H9 (cell line): Measurements from ENCODE around the gene PTCRA. TPM values are rescaled to one million over a fixed set of nuclear protein-coding genes. Genes with fewer than 3 reads are reported as not detected.
"Not testable (repeated sequence)": the region's sequence is repeated elsewhere in the genome, so short reads cannot be mapped to it uniquely, and the experiment has no call there.

Experiments used
- DNase-seq: peaks from one replicate; pipeline ENCODE4 v3.0.0-alpha.2; 2017
- H2AFZ ChIP-seq: one replicate; pipeline ENCODE4 v1.6.1; 2013; ENCODE audit warnings: mild to moderate bottlenecking, low read length, control low read depth, moderate library complexity
- H2AK5ac ChIP-seq: 2 replicates; pipeline ENCODE4 v1.6.1; 2013; ENCODE audit warnings: low read length, control low read depth, mixed read lengths; ENCODE audit not compliant: insufficient read length
- H2BK120ac ChIP-seq: one replicate; pipeline ENCODE4 v1.6.1; 2013; ENCODE audit warnings: low read depth, mild to moderate bottlenecking, low read length, control low read depth, inconsistent platforms; ENCODE audit not compliant: poor library complexity, severe bottlenecking
- H2BK12ac ChIP-seq: 2 replicates; pipeline ENCODE4 v1.6.1; 2013; ENCODE audit warnings: low read length, control low read depth, mixed read lengths, low read depth; ENCODE audit not compliant: insufficient read length
- H2BK15ac ChIP-seq: 2 replicates; pipeline ENCODE4 v1.6.1; 2013; ENCODE audit warnings: low read depth, low read length, control low read depth
- H2BK20ac ChIP-seq: one replicate; pipeline ENCODE4 v1.6.1; 2013; ENCODE audit warnings: low read depth, mild to moderate bottlenecking, low read length, control low read depth, inconsistent platforms; ENCODE audit not compliant: poor library complexity, severe bottlenecking
- H2BK5ac ChIP-seq: 2 replicates; pipeline ENCODE4 v1.6.1; 2013; ENCODE audit warnings: low read length, control low read depth, mixed read lengths; ENCODE audit not compliant: insufficient read length
- H3K14ac ChIP-seq: 2 replicates; pipeline ENCODE4 v1.6.1; 2013; ENCODE audit warnings: low read length, control low read depth; ENCODE audit not compliant: insufficient read depth
- H3K18ac ChIP-seq: 2 replicates; pipeline ENCODE4 v1.6.1; 2013; ENCODE audit warnings: low read depth, mild to moderate bottlenecking, mixed read lengths, low read length, control low read depth; ENCODE audit not compliant: insufficient read length
- H3K23ac ChIP-seq: 2 replicates; pipeline ENCODE4 v1.6.1; 2013; ENCODE audit warnings: low read length, control low read depth, mixed read lengths, low read depth; ENCODE audit not compliant: insufficient read length
- H3K23me2 ChIP-seq: 2 replicates; pipeline ENCODE4 v1.6.1; 2013; ENCODE audit warnings: low read depth, mild to moderate bottlenecking, mixed read lengths, low read length, control low read depth; ENCODE audit not compliant: insufficient read length, poor library complexity, severe bottlenecking
- H3K27ac ChIP-seq: 2 replicates; pipeline ENCODE4 v1.5.1; 2013; ENCODE audit warnings: low read length, control low read depth, mixed read lengths, low read depth; ENCODE audit not compliant: insufficient read length
- H3K27me3 ChIP-seq: 2 replicates; pipeline ENCODE4 v1.6.1; 2013; ENCODE audit warnings: low read length, control low read depth, inconsistent platforms; ENCODE audit not compliant: insufficient read depth
- H3K4ac ChIP-seq: 2 replicates; pipeline ENCODE4 v1.6.1; 2013; ENCODE audit warnings: low read depth, mild to moderate bottlenecking, control low read depth, inconsistent platforms, low read length, moderate library complexity
- H3K4me1 ChIP-seq: 2 replicates; pipeline ENCODE4 v1.6.1; 2013; ENCODE audit warnings: low read length, control low read depth, inconsistent platforms; ENCODE audit not compliant: insufficient read depth
- H3K4me2 ChIP-seq: 2 replicates; pipeline ENCODE4 v1.6.1; 2013; ENCODE audit warnings: low read length, control low read depth, mixed read lengths; ENCODE audit not compliant: insufficient read length, insufficient read depth
- H3K56ac ChIP-seq: 2 replicates; pipeline ENCODE4 v1.6.1; 2013; ENCODE audit warnings: low read depth, mild to moderate bottlenecking, mixed read lengths, low read length, control low read depth; ENCODE audit not compliant: insufficient read length
- H3K79me1 ChIP-seq: 2 replicates; pipeline ENCODE4 v1.6.1; 2013; ENCODE audit warnings: low read depth, mild to moderate bottlenecking, moderate library complexity, low read length, control low read depth, inconsistent platforms; ENCODE audit not compliant: insufficient read depth, poor library complexity, severe bottlenecking
- H3K79me2 ChIP-seq: 2 replicates; pipeline ENCODE4 v1.6.1; 2013; ENCODE audit warnings: low read length, control low read depth, inconsistent platforms; ENCODE audit not compliant: insufficient read depth
- H3K9ac ChIP-seq: 2 replicates; pipeline ENCODE4 v1.6.1; 2013; ENCODE audit warnings: low read length, control low read depth, mixed read lengths; ENCODE audit not compliant: insufficient read length; ENCODE audit errors: extremely low read depth
- H3K9me3 ChIP-seq: one replicate; pipeline ENCODE4 v1.6.1; 2013; ENCODE audit warnings: low read depth, low read length, inconsistent platforms; ENCODE audit not compliant: control insufficient read depth
- H3T11ph ChIP-seq: one replicate; pipeline ENCODE4 v1.6.1; 2013; ENCODE audit warnings: mild to moderate bottlenecking, low read length, control low read depth, inconsistent platforms
- H4K20me1 ChIP-seq: one replicate; pipeline ENCODE4 v1.6.1; 2013; ENCODE audit not compliant: control insufficient read depth, insufficient read length, insufficient read depth
- H4K5ac ChIP-seq: 2 replicates; pipeline ENCODE4 v1.6.1; 2013; ENCODE audit warnings: low read depth, mild to moderate bottlenecking, mixed read lengths, low read length, control low read depth; ENCODE audit not compliant: insufficient read length
- H4K8ac ChIP-seq: replicated peaks from 2 replicates; pipeline ENCODE4 v1.6.1; 2013; ENCODE audit warnings: low read length, control low read depth, mixed read lengths, low read depth; ENCODE audit not compliant: insufficient read length
- H4K91ac ChIP-seq: 2 replicates; pipeline ENCODE4 v1.6.1; 2013; ENCODE audit warnings: low read depth, mild to moderate bottlenecking, moderate library complexity, mixed read lengths, low read length, control low read depth; ENCODE audit not compliant: insufficient read length
- H3K27ac Mint-ChIP-seq, 3 experiments: 2 replicates in 2 of 3; 3 replicates in 1 of 3; pipeline ENCODE4 v1.8.0; 2020 to 2021; ENCODE audit warnings: mixed read lengths in 3 of 3, mild to moderate bottlenecking in 1 of 3, moderate library complexity in 1 of 3
- H3K27me3 Mint-ChIP-seq: 2 replicates; pipeline ENCODE4 v1.8.0; 2021; ENCODE audit warnings: low read depth, mild to moderate bottlenecking, moderate library complexity, mixed read lengths
- H3K36me3 Mint-ChIP-seq, 3 experiments: 2 replicates in 2 of 3; 3 replicates in 1 of 3; pipeline ENCODE4 v1.8.0; 2020 to 2021; ENCODE audit warnings: low read depth in 3 of 3, mixed read lengths in 3 of 3; ENCODE audit not compliant: insufficient read depth in 1 of 3
- H3K4me1 Mint-ChIP-seq, 2 experiments: 2 replicates each; pipeline ENCODE4 v1.8.0; 2020; ENCODE audit warnings: mixed read lengths in 2 of 2
- H3K4me3 Mint-ChIP-seq, 2 experiments: 2 replicates in 1 of 2; 3 replicates in 1 of 2; pipeline ENCODE4 v1.8.0; 2020 to 2021; ENCODE audit warnings: mild to moderate bottlenecking in 2 of 2, mixed read lengths in 2 of 2, moderate library complexity in 1 of 2
- H3K9me3 Mint-ChIP-seq, 2 experiments: 2 replicates in 1 of 2; 3 replicates in 1 of 2; pipeline ENCODE4 v1.8.0; 2020; ENCODE audit warnings: mild to moderate bottlenecking in 2 of 2, mixed read lengths in 2 of 2, moderate library complexity in 1 of 2
- WGBS: extraction: QIAGEN DNeasy Blood & Tissue Kit; methylation state at CpG from one replicate; pipeline ENCODE4 v1.1.7; 2013; ENCODE audit warnings: missing lambda C conversion rate, low lambda C conversion rate, mixed read lengths; ENCODE audit not compliant: insufficient read length; ENCODE audit errors: extremely low coverage; 5-methylcytosine and 5-hydroxymethylcytosine counted together
- total RNA-seq: library from RNA; stranded (reverse); gene quantifications from 2 replicates; pipeline ENCODE4 v1.2.1, GENCODE V29; 2021
- TF ChIP-seq, protein P1 (sequence below): fragments of 200-600 bp; sonication (generic); conservative IDR thresholded peaks from 3 replicates; pipeline ENCODE4 v1.8.0; 2021; ENCODE audit warnings: antibody characterized with exemption, mild to moderate bottlenecking

The PTCRA gene
- total RNA-seq, 1 experiment from 2014 or later, result not detected

- peak overlapping the region; percentile 92 for H3K4me2 ChIP-seq
- no peaks in the 10 kb centered on the region for H3K79me1 ChIP-seq
- Mint-ChIP-seq H3K36me3 (peaks cover 7 to 27% (median 15%) of the 10 kb centered on the region in 3 experiments; a peak in 6 of 7 replicates), H3K4me3 (peak overlapping the region; percentile 88 to 92), H3K27me3 (no peaks in the 10 kb centered on the region; the same call in 1 of the 2 replicates), H3K9me3 (no peaks in the 10 kb centered on the region), H3K4me1 (peaks cover 10 to 13% of the 10 kb centered on the region in 2 experiments), H3K27ac (peak overlapping the region in 1 of 3 experiments; percentile 95; a peak in 2 of 7 replicates)
- no peak overlapping the region; the same call in 1 of the 2 replicates for H3K14ac ChIP-seq
- H3K27me3 ChIP-seq, result no peaks in the 10 kb centered on the region
- H2BK5ac ChIP-seq, result no peak overlapping the region
- H4K20me1 ChIP-seq, result no peaks in the 10 kb centered on the region
- peak overlapping the region; percentile 52 for H3K9ac ChIP-seq
- H4K91ac ChIP-seq, result no peak overlapping the region
- no peak overlapping the region for H3K56ac ChIP-seq
- H3K4ac ChIP-seq, result no peak overlapping the region
- no peak overlapping the region for H2BK20ac ChIP-seq
- no peaks in the 10 kb centered on the region for H3K9me3 ChIP-seq
- no peak overlapping the region for H2AFZ ChIP-seq
- no peak overlapping the region for H2BK15ac ChIP-seq
- TF ChIP-seq, protein P1, sequence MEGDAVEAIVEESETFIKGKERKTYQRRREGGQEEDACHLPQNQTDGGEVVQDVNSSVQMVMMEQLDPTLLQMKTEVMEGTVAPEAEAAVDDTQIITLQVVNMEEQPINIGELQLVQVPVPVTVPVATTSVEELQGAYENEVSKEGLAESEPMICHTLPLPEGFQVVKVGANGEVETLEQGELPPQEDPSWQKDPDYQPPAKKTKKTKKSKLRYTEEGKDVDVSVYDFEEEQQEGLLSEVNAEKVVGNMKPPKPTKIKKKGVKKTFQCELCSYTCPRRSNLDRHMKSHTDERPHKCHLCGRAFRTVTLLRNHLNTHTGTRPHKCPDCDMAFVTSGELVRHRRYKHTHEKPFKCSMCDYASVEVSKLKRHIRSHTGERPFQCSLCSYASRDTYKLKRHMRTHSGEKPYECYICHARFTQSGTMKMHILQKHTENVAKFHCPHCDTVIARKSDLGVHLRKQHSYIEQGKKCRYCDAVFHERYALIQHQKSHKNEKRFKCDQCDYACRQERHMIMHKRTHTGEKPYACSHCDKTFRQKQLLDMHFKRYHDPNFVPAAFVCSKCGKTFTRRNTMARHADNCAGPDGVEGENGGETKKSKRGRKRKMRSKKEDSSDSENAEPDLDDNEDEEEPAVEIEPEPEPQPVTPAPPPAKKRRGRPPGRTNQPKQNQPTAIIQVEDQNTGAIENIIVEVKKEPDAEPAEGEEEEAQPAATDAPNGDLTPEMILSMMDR, result no peak
- H2BK120ac ChIP-seq, result no peak overlapping the region
- H3K18ac ChIP-seq, result no peak overlapping the region
- no peak overlapping the region for H4K8ac ChIP-seq
- no peak overlapping the region for H4K5ac ChIP-seq
- H2AK5ac ChIP-seq, result no peak overlapping the region
- no CpG with 5 or more reads among the region's 17 CpGs for WGBS
- H3K27ac ChIP-seq, result no peak overlapping the region
- H3K4me1 ChIP-seq, result no peaks in the 10 kb centered on the region; the same call in 1 of the 2 replicates
- DNase-seq, result no peak
- no peak overlapping the region for H2BK12ac ChIP-seq
- no peak overlapping the region for H3T11ph ChIP-seq
- H3K23ac ChIP-seq, result no peak overlapping the region
- no peaks in the 10 kb centered on the region for H3K79me2 ChIP-seq
- H3K23me2 ChIP-seq, result peaks cover 6% of the 10 kb centered on the region
Measured at GRCh38 chr6:42891199-42891722, 24.6 kb upstream of the PTCRA start.

DNA sequence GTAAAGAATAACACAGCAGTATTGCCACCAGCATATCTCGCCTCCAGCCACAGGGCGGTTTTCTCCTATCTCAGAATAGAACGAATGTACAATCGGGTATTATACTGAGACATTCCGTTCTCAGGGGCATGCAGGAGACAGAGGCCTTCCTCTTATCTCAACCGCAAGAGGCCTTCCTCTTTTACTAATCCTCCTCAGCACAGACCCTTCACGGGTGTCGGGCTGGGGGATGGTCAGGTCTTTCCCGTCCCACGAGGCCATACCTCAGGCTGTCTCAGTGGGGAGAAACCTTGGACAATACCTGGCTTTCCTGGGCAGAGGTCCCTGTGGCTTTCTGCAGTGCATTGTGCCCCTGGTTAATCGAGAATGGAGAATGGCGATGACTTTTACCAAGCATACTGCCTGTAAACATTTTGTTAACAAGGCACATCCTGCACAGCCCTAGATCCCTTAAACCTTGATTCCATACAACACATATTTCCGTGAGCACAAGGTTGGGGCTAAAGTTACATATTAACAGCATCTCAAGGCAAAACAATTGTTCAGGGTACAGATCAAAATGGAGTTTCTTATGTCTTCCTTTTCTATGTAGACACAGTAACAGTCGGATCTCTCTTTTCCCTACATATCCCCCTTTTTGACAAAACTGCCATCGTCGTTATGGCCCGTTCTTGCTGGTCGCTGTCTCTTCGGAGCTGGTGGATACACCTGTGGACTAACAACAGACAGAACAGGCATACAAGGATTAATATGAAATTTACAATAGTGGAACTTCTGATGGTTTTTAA, 21.6 kb upstream of the PTCRA start:
- not testable (repeated sequence) for H3K9me3 ChIP-seq, H3K27me3 Mint-ChIP-seq, H2BK5ac ChIP-seq, H3K79me2 ChIP-seq, H3K27ac ChIP-seq, H3K18ac ChIP-seq, H2BK20ac ChIP-seq, H3K36me3 Mint-ChIP-seq, H3K27me3 ChIP-seq, H3K23ac ChIP-seq, H4K8ac ChIP-seq, H3K23me2 ChIP-seq, H3K56ac ChIP-seq, H2AFZ ChIP-seq, H3K79me1 ChIP-seq, H3K4me3 Mint-ChIP-seq, H3K4me2 ChIP-seq, H4K91ac ChIP-seq, H4K5ac ChIP-seq, H4K20me1 ChIP-seq, H3K9ac ChIP-seq, H2AK5ac ChIP-seq, H3K9me3 Mint-ChIP-seq, H2BK12ac ChIP-seq, H3K4ac ChIP-seq, H3K14ac ChIP-seq, H3K4me1 ChIP-seq, DNase-seq, H3T11ph ChIP-seq, H2BK120ac ChIP-seq, H2BK15ac ChIP-seq
- peak overlapping the region in 2 of 3 experiments; percentile 36 to 50; a peak in 2 of 7 replicates for H3K27ac Mint-ChIP-seq
- WGBS, result no CpG with 5 or more reads among the region's 19 CpGs
- peaks cover 15 to 17% of the 10 kb centered on the region in 2 experiments for H3K4me1 Mint-ChIP-seq
